Right atrium auricular region (tissue), 2 donors: ENCODE results near the gene LUC7L2. TPM values are rescaled to one million over a fixed set of nuclear protein-coding genes. Genes with fewer than 3 reads are reported as not detected.
"Not testable (repeated sequence)": the region's sequence is repeated elsewhere in the genome, so short reads cannot be mapped to it uniquely, and the experiment has no call there.

Experiments
- DNase-seq: peaks from one replicate; pipeline ENCODE4 v3.0.0-alpha.2; 2019; ENCODE audit warnings: low spot score
- H3K27ac ChIP-seq, 2 donors: fragments of 200-600 bp; sonication (generic); 1 replicate in 1 of 2; 2 replicates in 1 of 2; pipeline ENCODE4 v1.5.1; 2016 to 2019
- H3K27me3 ChIP-seq, 2 donors: fragments of 200-600 bp; sonication (generic); one replicate each; pipeline versions ENCODE4 v1.5.1 to v1.6.0; 2017 to 2019
- H3K36me3 ChIP-seq: fragments of 200-600 bp; sonication (generic); one replicate; pipeline ENCODE4 v1.5.1; 2016
- H3K4me1 ChIP-seq, 2 donors: fragments of 200-600 bp; sonication (generic); one replicate each; pipeline versions ENCODE4 v1.5.1 to v1.6.0; 2017 to 2019
- H3K4me3 ChIP-seq, 2 donors: fragments of 200-600 bp; sonication (generic); 1 replicate in 1 of 2; 2 replicates in 1 of 2; pipeline ENCODE4 v1.5.1; 2017 to 2019; ENCODE audit warnings: mild to moderate bottlenecking in 1 of 2, moderate library complexity in 1 of 2
- H3K9me3 ChIP-seq, 2 donors: fragments of 200-600 bp; sonication (generic); one replicate each; pipeline ENCODE4 v1.5.1; 2019
- CTCF ChIP-seq, 2 donors: fragments of 200-600 bp; sonication (generic); IDR thresholded peaks; one replicate each; pipeline ENCODE4 v1.5.1; 2019; ENCODE audit warnings: antibody characterized with exemption in 2 of 2
- total RNA-seq, 2 donors: library from RNA; depleted of rRNA; stranded (reverse); fragments of >200 nt; gene quantifications; one replicate each; pipeline ENCODE4 v1.1.0, GENCODE V29; 2016

LUC7L2 gene
- total RNA-seq, 2 donors from 2014 or later: 35.0 to 37.2 TPM

- no peak for DNase-seq
- H3K4me1 ChIP-seq: no peaks in the 10 kb centered on the region
These were observed 56.7 kb downstream of the LUC7L2 start for GRCh38 chr7:139416405-139416804.

DNA sequence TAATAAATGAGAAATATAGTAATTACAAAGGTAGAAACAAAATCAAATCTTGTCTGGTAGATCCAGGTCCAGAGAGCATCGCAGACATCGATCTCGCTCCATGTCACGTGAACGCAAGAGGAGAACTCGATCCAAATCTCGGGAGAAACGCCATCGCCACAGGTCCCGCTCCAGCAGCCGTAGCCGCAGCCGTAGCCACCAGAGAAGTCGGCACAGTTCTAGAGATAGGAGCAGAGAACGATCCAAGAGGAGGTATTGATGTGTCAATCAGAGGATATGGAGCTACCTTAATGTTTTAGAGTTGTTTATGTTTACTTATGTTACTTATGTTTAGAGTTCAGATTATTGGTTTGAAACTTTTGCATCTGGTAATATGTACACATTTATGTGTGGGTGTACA lies 57.8 kb downstream of the LUC7L2 start:
- Histone ChIP-seq H3K4me3 (no peak overlapping the region), H3K4me1 (no peaks in the 10 kb centered on the region), H3K27me3 (no peaks in the 10 kb centered on the region), H3K27ac (no peak overlapping the region), H3K36me3 (peaks cover 76% of the 10 kb centered on the region), H3K9me3 (no peaks in the 10 kb centered on the region)
- DNase-seq: no peak
- TF ChIP-seq CTCF (IDR thresholded peaks at IDR 0.05): no peak

More at GRCh38 chr7:139416405-139416804, 56.7 kb downstream of the LUC7L2 start:
- no peak overlapping the region for H3K27ac ChIP-seq
- peaks cover 78% of the 10 kb centered on the region for H3K36me3 ChIP-seq
- no peak overlapping the region for H3K4me3 ChIP-seq
- H3K27me3 ChIP-seq: no peaks in the 10 kb centered on the region
- H3K9me3 ChIP-seq: no peaks in the 10 kb centered on the region
- TF ChIP-seq CTCF (IDR thresholded peaks at IDR 0.05): no peak

- Histone ChIP-seq H3K36me3 (peaks cover 51% of the 10 kb centered on the region), H3K27ac (no peak overlapping the region), H3K4me3 (no peak overlapping the region), H3K4me1 (no peaks in the 10 kb centered on the region), H3K9me3 (no peaks in the 10 kb centered on the region), H3K27me3 (no peaks in the 10 kb centered on the region)
- no peak for DNase-seq
- TF ChIP-seq CTCF (IDR thresholded peaks at IDR 0.05): no peak
These were observed 61.4 kb downstream of the LUC7L2 start for GRCh38 chr7:139421123-139421522.

DNA sequence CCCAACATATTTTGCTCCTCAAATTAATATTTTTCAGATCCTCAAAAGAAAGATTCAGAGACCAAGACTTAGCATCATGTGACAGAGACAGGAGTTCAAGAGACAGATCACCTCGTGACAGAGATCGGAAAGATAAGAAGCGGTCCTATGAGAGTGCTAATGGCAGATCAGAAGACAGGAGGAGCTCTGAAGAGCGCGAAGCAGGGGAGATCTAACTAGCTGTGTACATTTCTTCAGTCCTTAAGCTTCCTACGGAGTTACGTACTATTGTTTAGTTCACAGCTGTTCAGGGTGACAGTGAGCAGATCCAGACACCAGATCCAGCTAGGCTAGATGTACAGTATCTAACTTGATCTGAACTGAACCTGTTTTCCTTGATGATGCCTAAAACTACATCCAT lies 62.4 kb downstream of the LUC7L2 start:
- Histone ChIP-seq H3K27me3 (no peaks in the 10 kb centered on the region), H3K27ac (peak overlapping the region in 1 of 2 donors; percentile 6), H3K36me3 (peaks cover 42% of the 10 kb centered on the region), H3K9me3 (no peaks in the 10 kb centered on the region), H3K4me1 (no peaks in the 10 kb centered on the region), H3K4me3 (no peak overlapping the region)
- no peak for TF ChIP-seq CTCF (IDR thresholded peaks at IDR 0.05)
- no peak for DNase-seq

DNA sequence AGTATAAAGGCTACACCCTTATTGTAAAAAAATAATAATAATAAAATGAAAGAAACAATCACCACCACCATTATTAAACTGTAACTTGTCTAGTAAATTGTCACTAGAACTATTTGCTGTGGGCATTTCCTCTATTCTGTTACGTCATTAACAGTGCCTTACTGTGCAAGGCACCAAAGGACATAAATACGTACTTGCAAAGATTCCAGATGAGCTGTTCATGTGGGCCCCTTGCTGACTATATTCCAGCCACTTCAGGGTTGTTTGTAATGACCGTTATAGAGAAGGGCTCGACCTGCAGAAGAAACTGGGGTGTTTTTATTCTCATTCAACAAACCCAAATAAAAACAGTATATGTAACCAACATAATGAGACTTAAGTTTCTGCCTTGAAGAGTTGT lies 63.4 kb downstream of the LUC7L2 start:
- TF ChIP-seq CTCF (IDR thresholded peaks at IDR 0.05): no peak
- H3K9me3 ChIP-seq: no peaks in the 10 kb centered on the region
- H3K27me3 ChIP-seq: no peaks in the 10 kb centered on the region
- H3K27ac ChIP-seq: no peak overlapping the region
- no peaks in the 10 kb centered on the region for H3K4me1 ChIP-seq
- DNase-seq: no peak
- H3K36me3 ChIP-seq: peaks cover 33% of the 10 kb centered on the region
- no peak overlapping the region for H3K4me3 ChIP-seq

- Histone ChIP-seq H3K9me3 (no peaks in the 10 kb centered on the region), H3K36me3 (peaks cover 23% of the 10 kb centered on the region)
- no peak for TF ChIP-seq CTCF (IDR thresholded peaks at IDR 0.05)
These were observed 64.3 kb downstream of the LUC7L2 start for GRCh38 chr7:139424004-139424403.

GRCh38 chr7:139425701-139426100 lies 66.0 kb downstream of the LUC7L2 start:
- Histone ChIP-seq H3K36me3 (peaks cover 12% of the 10 kb centered on the region), H3K27ac (peak overlapping the region in 1 of 2 donors; percentile 31)
- H3K4me1 ChIP-seq, H3K9me3 ChIP-seq, H3K27me3 ChIP-seq, DNase-seq, H3K4me3 ChIP-seq: not testable (repeated sequence)

More at GRCh38 chr7:139424004-139424403, 64.3 kb downstream of the LUC7L2 start:
- Histone ChIP-seq H3K27me3 (no peaks in the 10 kb centered on the region), H3K27ac (no peak overlapping the region), H3K4me1 (no peaks in the 10 kb centered on the region), H3K4me3 (no peak overlapping the region)
- no peak for DNase-seq
